MCF 10A (cell line): ENCODE results near the gene ZNF592. TPM values are rescaled to one million over a fixed set of nuclear protein-coding genes. Genes with fewer than 3 reads are reported as not detected.
A peak's percentile ranks its signal among the peaks of the same experiment; 100 is the strongest.

ENCODE experiments used
- BruUV-seq: library from RNA; stranded (reverse); fragments of 400-500 nt; replicated peaks from 2 replicates; lab custom pipeline; 2021; lab: Mats Ljungman, UMichigan
- CTCF ChIA-PET: fragments of 300-600 bp; sonication (Branson Sonifier 250); formaldehyde crosslinking; extraction: SDS; loops from one replicate; lab custom pipeline; 2021; ENCODE audit warnings: antibody characterized with exemption, inconsistent platforms; lab: Yijun Ruan, JAX
- POLR2A ChIA-PET: fragments of 300-600, 350-650 bp; sonication (Branson Sonifier 250); formaldehyde crosslinking; extraction: SDS; loops from one replicate; lab custom pipeline; 2020; ENCODE audit warnings: antibody characterized with exemption, inconsistent platforms; lab: Yijun Ruan, JAX
- DNase-seq: peaks from one replicate; pipeline ENCODE4 v3.0.0-alpha.2; 2018; ENCODE audit not compliant: unreplicated experiment
- H3K27ac Mint-ChIP-seq: one replicate; pipeline ENCODE4 v1.8.0; 2022; ENCODE audit warnings: mild to moderate bottlenecking, low read depth, mixed read lengths; ENCODE audit not compliant: unreplicated experiment
- H3K27me3 Mint-ChIP-seq: one replicate; pipeline ENCODE4 v1.8.0; 2022; ENCODE audit warnings: mixed read lengths; ENCODE audit not compliant: insufficient read depth, unreplicated experiment
- H3K36me3 Mint-ChIP-seq: one replicate; pipeline ENCODE4 v1.8.0; 2022; ENCODE audit warnings: mild to moderate bottlenecking, moderate library complexity, mixed read lengths; ENCODE audit not compliant: insufficient read depth, unreplicated experiment
- H3K4me1 Mint-ChIP-seq: one replicate; pipeline ENCODE4 v1.8.0; 2022; ENCODE audit warnings: mixed read lengths; ENCODE audit not compliant: insufficient read depth, unreplicated experiment
- H3K4me3 Mint-ChIP-seq: one replicate; pipeline ENCODE4 v1.8.0; 2022; ENCODE audit warnings: mild to moderate bottlenecking, moderate library complexity, mixed read lengths; ENCODE audit not compliant: unreplicated experiment
- H3K9me3 Mint-ChIP-seq: one replicate; pipeline ENCODE4 v1.8.0; 2022; ENCODE audit warnings: mixed read lengths; ENCODE audit not compliant: unreplicated experiment
- intact Hi-C: fragments of 100-400 bp; cut with micrococcal nuclease; formaldehyde crosslinking; loops from 2 replicates; pipeline ENCODE4 v1.14.1; 2022
- total RNA-seq: library from RNA; stranded (reverse); gene quantifications from 2 replicates; pipeline ENCODE4 v1.2.3, GENCODE V29; 2022
- TF ChIP-seq, protein P1 (sequence below): fragments of 200-600 bp; IDR thresholded peaks from one replicate; pipeline ENCODE4 v1.8.0; 2022; ENCODE audit warnings: antibody characterized with exemption, mild to moderate bottlenecking; ENCODE audit not compliant: unreplicated experiment

ZNF592 gene
- total RNA-seq, 1 experiment from 2014 or later = 27.5 TPM

DNA sequence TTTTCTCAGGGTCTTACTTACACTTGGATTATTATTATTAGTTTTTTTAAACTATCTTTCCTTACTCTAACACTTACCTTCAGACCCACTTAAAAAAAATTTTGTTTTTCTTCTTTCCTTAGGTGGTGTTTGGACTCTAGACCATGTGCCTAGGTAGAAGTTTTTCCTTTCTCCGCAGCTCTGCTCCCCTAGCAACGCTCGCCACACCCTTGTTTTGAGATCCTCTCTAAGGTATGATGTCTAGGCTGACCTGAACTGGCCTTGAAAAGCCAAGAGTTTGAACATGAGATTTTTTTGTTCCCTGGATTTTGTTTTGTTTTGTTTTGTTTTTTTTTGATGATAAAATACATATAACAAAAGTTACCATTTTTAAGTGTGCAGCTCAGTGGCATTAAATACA lies 16.2 kb downstream of the ZNF592 start:
- CTCF ChIA-PET = no interaction called here
- POLR2A ChIA-PET = interaction anchor here (1.5 kb wide), 1 partner anchor 49 kb away, joined by 5 read pairs; no protein-coding TSS in a partner anchor
- no peak overlapping the region for H3K4me3 Mint-ChIP-seq
- H3K27me3 Mint-ChIP-seq = no peaks in the 10 kb centered on the region
- BruUV-seq = no TSS peak
- no peak for DNase-seq
- intact Hi-C loops = no loop called here
- H3K4me1 Mint-ChIP-seq = peaks cover 13% of the 10 kb centered on the region
- H3K36me3 Mint-ChIP-seq = peaks cover 27% of the 10 kb centered on the region
- no peaks in the 10 kb centered on the region for H3K9me3 Mint-ChIP-seq
- H3K27ac Mint-ChIP-seq = no peak overlapping the region
- TF ChIP-seq, protein P1, sequence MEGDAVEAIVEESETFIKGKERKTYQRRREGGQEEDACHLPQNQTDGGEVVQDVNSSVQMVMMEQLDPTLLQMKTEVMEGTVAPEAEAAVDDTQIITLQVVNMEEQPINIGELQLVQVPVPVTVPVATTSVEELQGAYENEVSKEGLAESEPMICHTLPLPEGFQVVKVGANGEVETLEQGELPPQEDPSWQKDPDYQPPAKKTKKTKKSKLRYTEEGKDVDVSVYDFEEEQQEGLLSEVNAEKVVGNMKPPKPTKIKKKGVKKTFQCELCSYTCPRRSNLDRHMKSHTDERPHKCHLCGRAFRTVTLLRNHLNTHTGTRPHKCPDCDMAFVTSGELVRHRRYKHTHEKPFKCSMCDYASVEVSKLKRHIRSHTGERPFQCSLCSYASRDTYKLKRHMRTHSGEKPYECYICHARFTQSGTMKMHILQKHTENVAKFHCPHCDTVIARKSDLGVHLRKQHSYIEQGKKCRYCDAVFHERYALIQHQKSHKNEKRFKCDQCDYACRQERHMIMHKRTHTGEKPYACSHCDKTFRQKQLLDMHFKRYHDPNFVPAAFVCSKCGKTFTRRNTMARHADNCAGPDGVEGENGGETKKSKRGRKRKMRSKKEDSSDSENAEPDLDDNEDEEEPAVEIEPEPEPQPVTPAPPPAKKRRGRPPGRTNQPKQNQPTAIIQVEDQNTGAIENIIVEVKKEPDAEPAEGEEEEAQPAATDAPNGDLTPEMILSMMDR = no peak

DNA sequence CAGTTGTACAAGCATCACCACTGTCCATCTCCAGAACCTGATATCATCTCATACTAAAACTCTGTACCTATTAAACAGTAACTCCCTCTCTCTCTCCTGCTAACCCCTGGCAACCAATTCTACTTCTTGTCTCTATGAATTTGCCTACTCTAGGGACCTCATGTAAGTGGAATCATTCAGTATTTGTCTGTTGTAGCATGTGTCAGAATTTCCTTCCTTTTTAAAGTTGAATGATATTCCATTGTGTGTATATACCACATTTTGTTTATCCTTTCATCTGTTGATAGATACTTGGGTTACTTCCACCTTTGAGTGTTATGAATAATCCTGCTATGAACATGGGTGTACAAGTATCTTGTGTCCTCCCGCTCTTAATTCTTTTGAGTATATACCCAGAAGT lies 16.6 kb downstream of the ZNF592 start:
- H3K27ac Mint-ChIP-seq = no peak overlapping the region
- TSS peak; percentile 52 for BruUV-seq

DNA sequence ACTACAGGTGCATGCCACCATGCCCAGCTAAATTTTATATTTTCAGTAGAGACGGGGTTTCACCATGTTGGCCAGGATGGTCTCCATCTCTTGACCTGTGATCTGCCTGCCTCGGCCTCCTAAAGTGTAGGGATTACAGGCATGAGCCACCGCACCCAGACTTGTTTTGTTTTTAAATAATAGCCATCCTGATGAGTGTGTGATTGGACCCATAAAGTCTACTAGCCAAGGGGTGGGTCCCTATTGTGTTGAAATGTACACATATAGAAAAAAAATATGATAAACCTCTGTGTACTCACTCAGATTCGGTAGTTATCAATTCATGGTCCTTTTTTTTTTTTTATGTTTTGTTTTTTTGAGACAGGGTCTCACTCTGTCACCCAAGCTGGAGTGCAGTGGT lies 17.3 kb downstream of the ZNF592 start:
- intact Hi-C loops = no loop called here
- no peak overlapping the region for H3K27ac Mint-ChIP-seq
- H3K4me3 Mint-ChIP-seq = no peak overlapping the region
- TF ChIP-seq, protein P1 = no peak
- no peak for DNase-seq
- peaks cover 27% of the 10 kb centered on the region for H3K36me3 Mint-ChIP-seq
- POLR2A ChIA-PET = interaction anchor here (0.8 kb wide), 1 partner anchor 49 kb away, joined by 3 read pairs; no protein-coding TSS in a partner anchor
- no TSS peak for BruUV-seq
- H3K4me1 Mint-ChIP-seq = peaks cover 19% of the 10 kb centered on the region
- H3K27me3 Mint-ChIP-seq = no peaks in the 10 kb centered on the region
- CTCF ChIA-PET = interaction anchor here (0.6 kb wide), 1 partner anchor 192 kb away, joined by 3 read pairs; no protein-coding TSS in a partner anchor
- no peaks in the 10 kb centered on the region for H3K9me3 Mint-ChIP-seq

More for the DNA sequence above, 16.6 kb downstream of the ZNF592 start:
- Mint-ChIP-seq H3K4me3 (no peak overlapping the region), H3K4me1 (peaks cover 16% of the 10 kb centered on the region), H3K36me3 (peaks cover 27% of the 10 kb centered on the region), H3K27me3 (no peaks in the 10 kb centered on the region), H3K9me3 (no peaks in the 10 kb centered on the region)
- DNase-seq = no peak
- intact Hi-C loops = no loop called here
- ChIA-PET CTCF (no interaction called here), POLR2A (interaction anchor here (0.8 kb wide), 1 partner anchor 48 kb away, joined by 3 read pairs; no protein-coding TSS in a partner anchor)
- TF ChIP-seq, protein P1 = no peak

DNA sequence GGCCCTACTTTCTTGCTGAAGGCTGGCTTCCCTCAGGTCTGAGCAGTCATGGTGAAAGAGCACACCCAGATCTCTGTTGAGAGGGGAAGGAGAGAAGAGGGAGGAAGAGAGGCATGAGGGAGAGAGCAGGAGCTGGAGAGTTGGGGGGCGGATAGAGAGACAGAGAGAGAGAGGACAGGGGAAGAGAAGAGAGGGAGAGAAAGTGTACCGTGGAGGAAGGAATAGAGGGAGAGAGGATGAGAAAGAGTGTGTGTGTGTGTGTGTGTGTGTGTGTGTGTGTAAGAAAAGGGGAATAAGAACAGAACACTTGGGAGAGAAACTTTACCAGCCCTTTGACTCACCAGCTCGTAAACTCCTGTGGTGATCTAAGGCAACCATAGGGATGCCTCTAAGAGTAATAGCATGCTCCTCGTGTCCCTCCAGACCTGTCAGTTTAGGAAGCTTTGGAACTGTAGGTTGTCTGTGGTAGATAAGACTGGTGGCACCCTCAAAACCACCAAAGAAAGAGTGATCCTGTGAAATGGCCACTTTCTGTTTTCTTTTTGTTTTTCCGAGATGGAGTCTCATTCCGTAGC lies 18.2 kb downstream of the ZNF592 start:
- Mint-ChIP-seq H3K27ac (peak overlapping the region; percentile 36), H3K4me1 (peaks cover 24% of the 10 kb centered on the region), H3K27me3 (no peaks in the 10 kb centered on the region), H3K9me3 (no peaks in the 10 kb centered on the region), H3K36me3 (peaks cover 27% of the 10 kb centered on the region), H3K4me3 (no peak overlapping the region)
- POLR2A ChIA-PET = no interaction called here
- intact Hi-C loops = no loop called here
- no peak for DNase-seq
- TF ChIP-seq, protein P1 = no peak
- CTCF ChIA-PET = interaction anchor here (0.6 kb wide), 2 partner anchors 15 to 193 kb away, joined by 3 to 4 read pairs; no protein-coding TSS in a partner anchor
- BruUV-seq = no TSS peak
